HG03025 (cell line): ENCODE measurements around the gene ESRRA.

Experiments used
- ATAC-seq: cut with Tn5 transposase; IDR thresholded peaks from one replicate; pipeline ENCODE4 v1.9.1; 2021; ENCODE audit warnings: mild to moderate bottlenecking, moderate library complexity; ENCODE audit not compliant: unreplicated experiment, low FRiP score

The ESRRA gene

DNA sequence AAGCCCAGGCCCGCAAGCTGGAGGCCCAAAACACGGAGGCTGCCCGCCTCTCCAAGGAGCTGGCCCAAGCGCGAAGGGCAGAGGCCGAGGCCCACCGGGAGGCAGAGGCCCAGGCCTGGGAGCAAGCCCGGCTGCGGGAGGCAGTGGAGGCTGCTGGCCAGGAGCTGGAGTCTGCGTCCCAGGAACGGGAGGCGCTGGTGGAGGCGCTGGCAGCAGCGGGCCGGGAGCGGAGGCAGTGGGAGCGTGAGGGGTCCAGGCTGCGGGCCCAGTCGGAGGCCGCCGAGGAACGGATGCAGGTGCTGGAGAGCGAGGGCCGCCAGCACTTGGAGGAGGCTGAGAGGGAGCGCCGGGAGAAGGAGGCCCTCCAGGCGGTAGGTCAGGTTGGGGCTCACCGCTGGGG lies 39.5 kb downstream of the ESRRA start:
- no peak for ATAC-seq

DNA sequence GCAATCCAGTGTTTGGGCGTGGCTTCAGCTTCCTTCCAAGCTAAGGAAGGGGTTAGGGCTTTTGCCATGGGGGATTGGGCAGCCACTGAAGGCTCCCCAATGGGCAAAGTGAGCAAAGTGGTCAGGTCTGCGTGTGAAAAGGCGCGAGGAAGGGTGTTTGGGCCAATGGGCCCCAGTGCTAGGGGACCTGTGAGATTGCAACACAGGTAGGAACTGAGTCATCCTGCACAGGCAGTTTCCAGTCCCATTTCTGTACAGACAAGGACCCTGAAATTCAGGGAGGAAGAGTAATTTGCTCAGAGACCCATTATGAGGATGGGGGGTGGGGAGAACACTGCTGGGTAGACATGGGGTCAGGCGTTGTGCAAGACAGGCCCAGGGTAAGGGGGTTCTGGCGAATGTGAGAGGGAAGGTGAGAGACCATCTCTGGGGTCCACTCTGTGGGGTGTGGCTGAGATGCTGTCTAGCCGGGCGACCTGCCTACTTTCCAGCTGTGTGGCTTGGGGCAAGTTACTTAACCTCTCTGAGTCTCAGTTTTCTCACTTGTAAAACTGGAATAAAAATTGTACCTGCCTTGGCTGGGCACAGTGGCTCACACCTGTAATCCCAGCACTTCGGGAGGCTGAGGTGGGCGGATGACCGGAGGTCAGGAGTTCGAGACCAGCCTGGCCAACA lies 42.0 kb downstream of the ESRRA start:
- ATAC-seq: no peak

DNA sequence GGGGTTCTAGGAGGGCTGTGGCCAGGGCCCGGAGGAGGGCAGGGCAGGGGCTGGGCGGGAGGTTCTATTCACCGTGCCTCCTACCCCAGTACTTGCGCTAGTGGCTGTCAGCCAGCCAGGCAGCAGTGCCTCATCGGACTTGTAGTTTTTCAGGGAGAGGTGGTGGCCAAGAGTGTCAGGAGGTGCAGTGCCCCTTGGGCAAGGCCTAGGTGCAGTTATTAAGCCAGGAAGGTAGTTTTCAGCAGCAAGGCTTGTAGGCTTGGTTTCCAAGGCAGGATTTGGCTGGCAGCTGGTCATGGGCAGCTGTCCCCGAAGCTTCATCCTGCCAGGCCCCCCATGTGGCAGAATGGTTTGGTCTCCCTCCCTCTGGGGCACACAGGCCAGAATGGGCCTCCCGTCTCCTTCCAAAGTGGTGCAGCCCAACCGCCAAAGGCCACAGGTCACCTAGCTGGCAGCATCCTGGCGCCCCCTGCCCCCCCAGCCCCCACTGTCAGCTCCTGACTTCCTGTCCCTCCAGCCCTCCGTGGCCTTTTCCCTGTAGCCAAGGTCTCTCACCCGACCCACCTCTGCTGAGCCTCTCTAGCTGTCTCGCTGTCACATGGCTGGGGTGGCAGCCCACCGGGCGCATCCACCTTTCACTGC lies 43.2 kb downstream of the ESRRA start:
- no peak for ATAC-seq

DNA sequence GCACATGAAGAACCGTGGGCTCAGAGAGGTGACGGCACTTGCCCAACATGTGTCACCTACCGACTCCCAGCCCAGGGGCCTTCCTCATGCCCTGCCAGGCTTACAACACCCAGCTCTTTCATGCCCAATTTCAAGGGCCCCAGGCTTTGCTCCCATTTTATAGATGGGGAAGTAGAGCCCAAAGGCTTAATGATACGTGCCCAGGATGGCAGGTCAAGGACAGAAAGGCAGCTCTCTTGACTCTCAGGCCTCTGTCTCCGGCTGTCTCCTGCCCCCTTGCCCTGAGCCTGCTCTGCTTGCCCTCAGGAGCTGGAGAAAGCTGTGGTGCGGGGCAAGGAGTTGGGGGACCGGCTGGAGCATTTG lies 43.7 kb downstream of the ESRRA start:
- ATAC-seq: no peak

DNA sequence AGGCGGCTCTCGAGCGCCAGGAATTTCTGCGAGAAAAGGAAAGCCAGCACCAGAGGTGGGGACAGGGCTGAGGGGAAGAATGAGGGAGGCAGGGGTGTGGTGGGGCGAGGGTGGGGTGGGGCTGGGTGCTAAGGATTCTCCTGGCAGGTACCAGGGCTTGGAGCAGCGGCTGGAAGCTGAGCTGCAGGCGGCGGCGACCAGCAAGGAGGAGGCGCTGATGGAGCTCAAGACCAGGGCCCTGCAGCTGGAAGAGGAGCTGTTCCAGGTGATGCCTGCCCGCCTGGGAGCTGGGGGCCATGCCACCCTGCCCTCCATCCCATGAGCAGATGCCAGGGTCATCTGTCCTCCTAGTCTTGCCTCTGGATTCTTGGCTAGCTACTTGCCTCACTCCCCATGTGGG lies 44.1 kb downstream of the ESRRA start:
- ATAC-seq: no peak

DNA sequence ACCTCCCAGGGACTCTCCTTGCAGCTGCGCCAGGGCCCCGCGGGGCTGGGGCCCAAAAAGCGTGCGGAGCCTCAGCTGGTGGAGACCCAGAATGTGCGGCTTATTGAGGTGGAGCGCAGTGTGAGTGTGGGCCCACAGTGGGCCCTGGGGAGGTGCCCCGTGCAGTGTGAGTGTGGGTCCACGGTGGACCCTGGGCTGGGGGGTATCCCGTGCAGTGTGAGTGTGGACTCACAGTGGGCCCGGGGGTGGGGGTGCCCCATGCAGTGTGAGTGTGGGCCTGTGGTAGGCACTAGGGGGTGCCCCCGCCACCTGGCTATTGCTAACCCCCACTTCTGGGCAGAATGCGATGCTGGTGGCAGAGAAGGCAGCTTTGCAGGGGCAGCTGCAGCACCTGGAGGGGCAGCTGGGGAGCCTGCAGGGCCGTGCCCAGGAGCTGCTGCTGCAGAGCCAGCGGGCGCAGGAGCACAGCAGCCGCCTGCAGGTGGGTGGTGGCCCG lies 45.9 kb downstream of the ESRRA start:
- no peak for ATAC-seq

DNA sequence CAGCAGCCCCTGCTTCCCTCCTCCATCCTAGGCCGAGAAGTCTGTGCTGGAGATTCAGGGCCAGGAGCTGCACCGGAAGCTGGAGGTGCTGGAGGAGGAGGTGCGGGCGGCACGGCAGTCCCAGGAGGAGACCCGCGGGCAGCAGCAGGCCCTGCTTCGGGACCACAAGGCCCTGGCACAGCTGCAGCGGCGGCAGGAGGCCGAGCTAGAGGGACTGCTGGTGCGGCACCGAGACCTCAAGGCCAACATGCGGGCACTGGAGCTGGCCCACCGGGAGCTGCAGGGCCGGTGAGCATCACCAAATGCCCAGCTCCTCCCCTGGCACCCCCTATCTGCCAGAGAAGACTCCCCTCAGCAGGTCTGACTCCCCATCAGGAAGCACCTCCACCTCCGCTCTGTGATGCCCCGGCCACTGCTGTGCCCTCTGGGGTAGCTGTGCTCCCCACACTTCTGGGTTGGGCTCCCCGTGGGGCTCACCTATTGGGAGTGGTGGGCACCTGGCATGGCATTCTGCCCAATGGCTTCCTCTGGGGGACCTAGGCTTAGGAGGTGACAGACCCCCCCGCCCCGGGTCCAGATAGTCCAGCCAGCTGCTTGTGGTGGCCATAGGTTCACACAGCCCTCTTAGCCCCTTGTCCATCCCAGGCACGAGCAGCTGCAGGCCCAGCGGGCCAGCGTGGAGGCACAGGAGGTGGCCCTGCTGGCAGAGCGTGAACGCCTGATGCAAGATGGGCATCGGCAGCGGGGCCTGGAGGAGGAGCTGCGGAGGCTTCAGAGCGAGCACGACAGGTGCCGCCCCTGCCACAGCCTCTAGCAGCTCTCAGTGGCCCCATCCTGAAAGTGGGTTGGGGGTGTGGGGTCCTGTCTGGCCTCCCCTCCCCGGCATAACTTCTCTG lies 47.0 kb downstream of the ESRRA start:
- ATAC-seq: no peak

DNA sequence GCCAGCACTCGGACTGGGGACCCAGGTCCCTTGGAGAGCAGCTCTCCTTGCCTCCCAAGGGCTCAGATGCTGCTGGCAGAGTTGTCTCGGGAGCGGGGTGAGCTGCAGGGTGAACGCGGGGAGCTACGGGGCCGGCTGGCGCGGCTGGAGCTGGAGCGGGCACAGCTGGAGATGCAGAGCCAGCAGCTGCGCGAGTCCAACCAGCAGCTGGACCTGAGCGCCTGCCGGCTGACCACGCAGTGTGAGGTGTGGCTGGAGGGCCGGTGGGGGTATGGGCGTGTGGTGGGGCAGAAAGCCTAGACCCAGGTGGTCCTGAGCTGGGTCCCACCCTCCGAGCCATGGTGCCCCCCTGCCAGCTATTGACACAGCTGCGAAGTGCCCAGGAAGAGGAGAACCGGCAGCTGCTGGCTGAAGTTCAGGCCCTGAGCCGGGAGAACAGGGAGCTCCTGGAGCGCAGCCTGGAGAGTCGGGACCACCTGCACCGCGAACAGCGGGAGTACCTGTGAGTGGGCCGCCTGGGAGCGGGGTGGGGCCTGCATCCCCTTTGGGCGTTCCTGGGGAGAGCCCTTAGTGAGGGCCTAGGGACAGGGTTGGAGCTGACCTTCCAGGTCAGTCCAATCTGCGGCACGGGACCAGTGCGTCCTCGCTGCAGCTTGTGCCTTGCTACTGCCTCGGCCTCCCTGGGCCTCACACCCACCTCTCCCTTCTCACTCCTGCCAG lies 47.8 kb downstream of the ESRRA start:
- no peak for ATAC-seq

DNA sequence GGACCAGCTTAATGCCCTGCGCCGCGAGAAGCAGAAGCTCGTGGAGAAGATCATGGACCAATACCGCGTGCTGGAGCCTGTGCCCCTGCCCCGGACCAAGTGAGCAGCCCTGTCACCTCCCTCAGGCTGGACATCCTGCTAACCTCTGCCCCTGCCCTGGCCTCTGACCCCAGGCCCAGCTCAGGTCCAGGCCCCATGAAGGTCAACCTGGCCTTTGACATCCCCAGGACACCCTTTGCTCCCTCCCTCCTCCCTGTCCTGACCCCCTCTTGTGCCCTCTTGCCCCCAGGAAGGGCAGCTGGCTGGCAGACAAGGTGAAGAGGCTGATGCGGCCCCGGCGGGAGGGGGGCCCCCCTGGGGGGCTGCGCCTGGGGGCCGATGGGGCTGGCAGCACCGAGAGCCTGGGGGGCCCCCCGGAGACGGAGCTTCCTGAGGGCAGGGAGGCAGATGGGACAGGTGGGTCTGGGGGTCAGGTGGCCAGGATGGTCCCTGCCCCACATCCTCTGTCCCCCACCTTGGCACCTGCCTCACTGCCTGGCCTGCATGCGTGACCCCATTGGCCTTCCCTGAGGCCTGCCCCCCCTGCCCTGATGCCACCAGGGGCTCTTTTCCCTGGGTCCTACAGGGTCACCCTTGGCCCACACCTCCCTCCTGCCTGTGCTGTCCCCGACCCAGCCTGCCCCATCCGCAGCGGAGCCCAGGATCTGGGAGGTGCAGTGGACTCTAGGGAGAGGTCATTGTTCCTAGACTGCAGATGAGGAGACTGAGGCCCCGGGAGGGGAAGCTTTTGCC lies 48.6 kb downstream of the ESRRA start:
- no peak for ATAC-seq

DNA sequence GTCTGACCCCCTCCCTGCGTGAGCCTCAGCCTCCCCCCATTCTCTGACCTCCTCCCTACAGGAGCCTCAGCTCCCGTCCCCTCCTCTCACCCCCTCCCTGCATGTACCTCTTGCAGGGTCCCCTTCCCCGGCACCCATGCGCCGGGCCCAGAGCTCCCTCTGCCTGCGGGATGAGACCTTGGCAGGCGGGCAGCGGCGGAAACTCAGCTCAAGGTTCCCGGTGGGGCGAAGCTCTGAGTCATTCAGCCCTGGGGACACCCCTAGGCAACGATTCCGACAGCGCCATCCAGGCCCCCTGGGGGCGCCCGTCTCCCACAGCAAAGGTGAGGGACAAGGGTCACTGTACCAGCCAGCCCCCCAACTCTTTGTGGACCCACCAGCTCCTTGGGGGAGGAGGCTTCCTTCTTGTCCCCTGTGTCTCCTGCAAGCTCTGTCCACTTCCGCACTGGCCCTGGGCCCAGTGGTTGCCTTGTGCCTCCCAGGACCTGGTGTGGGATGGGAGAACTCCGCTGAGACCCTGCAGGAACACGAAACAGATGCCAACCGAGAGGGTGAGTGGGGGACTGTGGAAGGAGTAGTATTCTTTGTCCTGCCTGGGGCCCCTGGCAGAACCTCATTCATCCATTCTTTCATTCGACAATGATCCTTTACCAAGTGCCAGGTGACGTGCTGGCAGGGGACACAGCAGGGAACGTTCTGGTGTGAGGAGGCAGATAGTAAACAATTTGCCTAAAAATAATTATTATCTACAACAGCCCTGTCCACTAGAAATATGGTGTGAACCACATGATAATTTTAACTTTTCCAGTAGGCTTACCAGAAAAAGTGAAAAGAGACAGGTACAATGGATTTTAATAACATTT lies 50.0 kb downstream of the ESRRA start:
- no peak for ATAC-seq

DNA sequence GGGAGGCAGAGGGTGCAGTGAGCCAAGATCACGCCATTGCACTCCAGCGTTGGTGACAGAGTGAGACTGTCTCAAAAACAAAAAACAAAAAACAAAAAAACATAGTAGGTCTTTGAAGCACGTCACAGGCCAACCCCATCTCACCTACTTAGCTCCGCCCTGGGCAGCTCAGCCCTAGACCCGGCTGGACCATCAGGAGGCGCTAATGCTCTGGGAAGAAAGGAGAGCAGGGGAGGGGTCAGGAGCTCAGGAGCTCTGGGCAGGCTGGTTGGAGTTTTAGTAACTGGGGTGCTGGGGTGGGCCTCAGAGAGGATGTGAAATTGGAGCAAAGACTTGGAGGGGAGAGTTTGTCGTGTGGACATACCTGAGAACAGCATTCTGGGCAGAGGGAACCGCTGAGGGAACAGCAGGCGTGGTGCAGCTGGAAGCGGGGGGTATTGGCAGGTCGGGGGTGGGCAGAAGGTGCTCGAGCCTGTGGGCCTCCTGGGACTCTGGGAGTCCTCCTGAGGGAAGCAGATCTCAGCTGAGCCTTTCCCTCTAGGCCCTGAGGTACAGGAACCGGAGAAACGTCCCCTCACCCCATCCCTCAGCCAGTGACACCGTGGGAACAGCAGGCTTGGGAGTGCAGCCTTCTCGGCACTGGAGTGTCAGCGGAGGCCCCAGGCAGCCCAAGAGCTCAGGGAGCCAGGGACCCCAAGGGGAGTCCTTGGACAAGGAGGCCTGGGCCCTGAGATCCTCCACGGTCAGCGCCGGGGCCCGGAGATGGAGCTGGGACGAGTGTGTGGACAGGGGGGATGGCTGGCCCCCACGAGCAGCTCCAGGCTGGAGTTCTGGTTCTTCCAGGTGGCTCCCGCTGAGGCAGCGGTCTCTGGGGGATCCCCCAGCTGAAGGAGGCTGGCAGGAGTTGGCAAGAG lies 51.4 kb downstream of the ESRRA start:
- no peak for ATAC-seq

DNA sequence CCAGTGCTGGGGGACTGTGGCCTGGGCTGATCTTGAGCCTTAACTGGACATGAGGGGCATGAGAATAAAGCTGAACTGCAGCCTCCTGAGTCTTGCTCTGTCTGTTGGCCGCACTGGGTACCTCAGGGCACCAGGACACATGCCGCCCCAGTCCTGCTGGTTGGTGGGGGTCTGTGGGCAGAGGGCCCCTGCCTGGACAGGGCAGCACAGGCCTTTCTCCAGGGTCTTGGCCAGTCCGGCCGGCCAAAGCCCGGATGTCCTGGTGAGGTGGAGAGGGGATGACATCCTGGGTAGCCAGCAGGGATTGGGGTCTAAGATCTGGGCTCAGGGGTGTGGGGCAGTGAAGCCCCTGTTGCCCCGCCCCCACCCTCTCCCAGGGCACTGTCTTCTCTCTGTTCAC lies 52.1 kb downstream of the ESRRA start:
- no peak for ATAC-seq

DNA sequence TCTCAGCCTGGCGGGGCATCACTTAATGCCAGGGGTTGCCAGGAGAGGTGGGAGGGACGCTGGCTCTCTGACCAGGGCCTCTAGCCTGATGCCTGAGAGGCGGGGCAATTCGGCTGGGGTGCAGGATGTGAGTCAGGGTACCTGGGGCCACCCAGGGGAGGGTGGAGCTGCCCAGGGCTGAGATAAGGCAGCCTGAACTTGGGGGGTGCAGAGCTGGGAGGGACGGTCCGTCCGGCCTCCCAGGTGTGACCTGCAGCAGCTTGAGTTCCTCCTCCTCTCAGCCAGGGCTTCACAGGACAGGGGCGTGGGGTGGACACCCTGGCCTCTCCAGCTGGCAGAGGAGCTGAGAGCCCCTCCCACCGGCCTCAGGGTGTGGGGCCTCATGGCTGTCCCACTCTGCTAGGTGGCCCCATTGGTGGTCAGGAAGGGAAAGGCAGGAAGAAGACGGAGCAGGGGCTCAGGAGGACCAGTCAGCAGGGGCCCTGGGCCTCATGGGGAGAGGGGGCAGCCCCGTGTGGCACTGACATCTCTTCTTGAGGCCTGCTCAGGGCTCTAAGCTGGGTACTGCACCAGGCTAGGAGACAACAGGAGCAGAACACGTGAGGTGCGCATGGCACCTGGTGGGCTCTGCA lies 52.7 kb downstream of the ESRRA start:
- no peak for ATAC-seq

DNA sequence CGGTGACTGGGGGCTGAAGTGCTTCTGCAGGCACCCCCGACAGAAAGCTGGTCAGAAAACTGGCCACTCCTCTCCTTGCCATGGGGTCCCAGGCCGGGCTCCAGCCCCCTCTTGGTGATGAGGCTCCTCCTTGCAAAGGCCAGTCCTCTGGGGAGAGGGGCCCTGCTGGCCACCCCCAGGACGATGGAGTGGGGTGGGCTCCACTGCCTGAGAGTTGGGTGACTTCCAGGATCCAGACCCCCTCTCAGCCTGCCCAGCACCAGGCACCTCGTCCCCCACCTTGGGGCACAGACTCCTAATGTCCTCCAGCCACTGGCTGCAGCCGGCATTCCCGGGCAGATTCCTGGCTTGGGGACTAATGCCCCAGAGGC lies 53.2 kb downstream of the ESRRA start:
- ATAC-seq: no peak

DNA sequence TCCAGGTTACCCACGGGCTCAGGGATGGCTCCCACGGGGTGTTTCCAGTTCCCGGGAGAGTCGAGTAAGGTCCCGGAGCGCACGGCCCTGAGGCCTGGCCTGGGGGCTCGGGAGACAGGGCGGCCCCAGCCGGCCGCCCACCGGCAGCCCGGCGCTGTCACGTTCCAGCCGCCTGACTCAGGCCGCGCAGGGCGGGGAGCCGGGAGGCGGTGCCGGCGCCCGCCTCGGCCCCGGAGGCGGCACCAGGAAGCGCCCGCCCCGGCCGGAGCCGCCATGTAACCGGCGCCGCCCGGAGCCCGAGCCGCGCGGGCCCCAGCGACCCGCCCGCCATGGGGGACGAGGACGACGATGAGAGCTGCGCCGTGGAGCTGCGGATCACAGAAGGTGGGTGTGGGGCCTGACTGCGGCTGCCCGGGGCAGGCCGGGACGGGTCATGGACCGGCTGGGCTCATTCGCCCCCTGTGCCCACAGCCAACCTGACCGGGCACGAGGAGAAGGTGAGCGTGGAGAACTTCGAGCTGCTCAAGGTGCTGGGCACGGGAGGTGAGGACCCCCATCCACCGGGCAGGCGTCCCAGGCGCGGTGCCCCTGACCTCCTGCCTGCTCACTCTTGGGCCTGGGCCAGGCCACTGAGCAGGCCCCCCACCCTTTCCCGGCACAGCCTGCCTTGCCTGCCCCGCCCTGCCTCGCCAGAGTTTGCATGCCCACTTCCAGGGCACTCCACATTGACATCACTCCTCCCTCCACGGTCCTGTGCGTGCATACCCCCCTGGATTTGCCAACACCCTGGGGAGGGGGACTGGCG lies 53.8 kb downstream of the ESRRA start, which contains the start of gene RPS6KA4:
RPS6KA4 (plus strand) TSS at position 256 of the 805 bp plus-strand sequence; CDS start at position 330, 74 bp downstream.
- no peak for ATAC-seq

DNA sequence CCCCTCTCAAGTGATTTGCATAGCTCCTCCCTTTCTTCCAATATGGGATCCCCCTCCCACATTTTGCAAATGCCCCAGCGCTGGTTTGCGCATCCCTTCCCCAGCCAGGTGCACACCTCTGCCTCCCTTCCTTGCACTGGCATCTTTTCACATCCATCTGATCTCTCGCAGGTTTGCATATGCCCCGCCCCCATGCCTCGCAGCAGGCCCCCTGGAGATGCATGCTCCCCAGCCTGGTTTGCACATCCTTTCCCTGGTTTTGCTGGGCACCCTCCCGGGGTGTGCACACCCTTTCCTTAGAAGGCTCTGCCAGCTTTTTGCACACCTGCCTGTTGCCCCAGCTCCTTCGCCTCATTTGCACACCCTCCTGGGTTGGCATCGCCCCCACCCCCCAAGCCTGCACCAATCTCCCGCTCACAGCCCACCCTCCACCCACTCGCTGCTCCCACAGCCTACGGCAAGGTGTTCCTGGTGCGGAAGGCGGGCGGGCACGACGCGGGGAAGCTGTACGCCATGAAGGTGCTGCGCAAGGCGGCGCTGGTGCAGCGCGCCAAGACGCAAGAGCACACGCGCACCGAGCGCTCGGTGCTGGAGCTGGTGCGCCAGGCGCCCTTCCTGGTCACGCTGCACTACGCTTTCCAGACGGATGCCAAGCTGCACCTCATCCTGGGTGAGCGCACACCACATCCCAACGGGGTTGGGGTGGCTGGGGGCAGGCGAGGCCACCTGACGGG lies 54.6 kb downstream of the ESRRA start:
- no peak for ATAC-seq
